Subcutaneous abdominal adipose tissue (tissue), 5 donors: ENCODE data around the gene NKX3-2.
"Not testable (repeated sequence)": the region's sequence is repeated elsewhere in the genome, so short reads cannot be mapped to it uniquely, and the experiment has no call there.

Source experiments
- H3K27ac ChIP-seq: one replicate; pipeline ENCODE4 v1.7.0; 2013; ENCODE audit warnings: low read depth, mild to moderate bottlenecking, inconsistent platforms, low read length, moderate library complexity
- H3K27me3 ChIP-seq, 5 donors: one replicate each; pipeline ENCODE4 v1.7.0; 2013; ENCODE audit warnings: low read length in 5 of 5, inconsistent platforms in 1 of 5; ENCODE audit not compliant: control insufficient read depth in 5 of 5, insufficient read depth in 4 of 5
- H3K36me3 ChIP-seq, 5 donors: one replicate each; pipeline ENCODE4 v1.7.0; 2013; ENCODE audit warnings: low read length in 5 of 5; ENCODE audit not compliant: control insufficient read depth in 5 of 5, insufficient read depth in 5 of 5
- H3K4me1 ChIP-seq, 5 donors: one replicate each; pipeline ENCODE4 v1.7.0; 2013; ENCODE audit warnings: low read length in 5 of 5, mild to moderate bottlenecking in 3 of 5, moderate library complexity in 1 of 5; ENCODE audit not compliant: control insufficient read depth in 5 of 5, insufficient read depth in 5 of 5
- H3K4me3 ChIP-seq, 5 donors: one replicate each; pipeline ENCODE4 v1.7.0; 2013; ENCODE audit warnings: low read length in 5 of 5, low read depth in 1 of 5
- H3K9ac ChIP-seq, 5 donors: one replicate each; pipeline ENCODE4 v1.7.0; 2013; ENCODE audit warnings: low read length in 5 of 5, mild to moderate bottlenecking in 4 of 5, moderate library complexity in 3 of 5
- H3K9me3 ChIP-seq, 5 donors: one replicate each; pipeline ENCODE4 v1.7.0; 2013; ENCODE audit warnings: low read length in 5 of 5; ENCODE audit not compliant: control insufficient read depth in 5 of 5
- donor health status: healthy.
- donor health status: healthy.
- donor health status: healthy.
- donor health status: healthy.
- donor health status: healthy.

The NKX3-2 gene

GRCh38 chr4:13561673-13562072, 17.4 kb upstream of the NKX3-2 start:
- peaks cover 0 to 2% (median 0%) of the 10 kb centered on the region in 5 donors for H3K36me3 ChIP-seq
- H3K4me1 ChIP-seq, result no peaks in the 10 kb centered on the region
- H3K27me3 ChIP-seq, result no peaks in the 10 kb centered on the region
- no peaks in the 10 kb centered on the region for H3K9me3 ChIP-seq
- H3K4me3 ChIP-seq, result no peak overlapping the region
- no peak overlapping the region for H3K9ac ChIP-seq
- H3K27ac ChIP-seq, result no peak overlapping the region

GRCh38 chr4:13560111-13560510, 15.8 kb upstream of the NKX3-2 start:
- H3K9ac ChIP-seq, H3K4me1 ChIP-seq, H3K27me3 ChIP-seq, H3K27ac ChIP-seq, H3K36me3 ChIP-seq, H3K4me3 ChIP-seq, H3K9me3 ChIP-seq: not testable (repeated sequence)

GRCh38 chr4:13559413-13559812, 15.1 kb upstream of the NKX3-2 start:
- Histone ChIP-seq H3K4me1 (no peaks in the 10 kb centered on the region), H3K27ac (no peak overlapping the region), H3K9ac (no peak overlapping the region), H3K4me3 (no peak overlapping the region), H3K27me3 (no peaks in the 10 kb centered on the region), H3K36me3 (no peaks in the 10 kb centered on the region), H3K9me3 (no peaks in the 10 kb centered on the region)

GRCh38 chr4:13558881-13559280, 14.6 kb upstream of the NKX3-2 start:
- Histone ChIP-seq H3K36me3 (no peaks in the 10 kb centered on the region), H3K4me3 (no peak overlapping the region), H3K27ac (no peak overlapping the region), H3K9ac (no peak overlapping the region), H3K9me3 (no peaks in the 10 kb centered on the region), H3K4me1 (no peaks in the 10 kb centered on the region), H3K27me3 (no peaks in the 10 kb centered on the region)

- H3K9me3 ChIP-seq, result no peaks in the 10 kb centered on the region
- H3K27ac ChIP-seq, result no peak overlapping the region
- peaks cover 0 to under 1% (median 0%) of the 10 kb centered on the region in 5 donors for H3K27me3 ChIP-seq
- no peak overlapping the region for H3K9ac ChIP-seq
- H3K4me1 ChIP-seq, result no peaks in the 10 kb centered on the region
- no peaks in the 10 kb centered on the region for H3K36me3 ChIP-seq
- H3K4me3 ChIP-seq, result no peak overlapping the region
These were observed 11.0 kb upstream of the NKX3-2 start for GRCh38 chr4:13555325-13555724.

GRCh38 chr4:13553081-13553480, 8.8 kb upstream of the NKX3-2 start:
- no peak overlapping the region for H3K27ac ChIP-seq
- no peak overlapping the region for H3K4me3 ChIP-seq
- no peaks in the 10 kb centered on the region for H3K9me3 ChIP-seq
- H3K27me3 ChIP-seq, result peaks cover 0 to 17% (median 14%) of the 10 kb centered on the region in 5 donors
- H3K4me1 ChIP-seq, result peaks cover 0 to 7% (median 6%) of the 10 kb centered on the region in 5 donors
- no peaks in the 10 kb centered on the region for H3K36me3 ChIP-seq
- H3K9ac ChIP-seq, result no peak overlapping the region

- peak overlapping the region; percentile 30 to 66 (median 52) for H3K4me3 ChIP-seq
- H3K9ac ChIP-seq, result peak overlapping the region in 1 of 5 donors; percentile 35
- no peak overlapping the region for H3K27ac ChIP-seq
- H3K27me3 ChIP-seq, result peaks cover 20 to 44% (median 34%) of the 10 kb centered on the region in 5 donors
- H3K4me1 ChIP-seq, result peaks cover 0 to 32% (median 30%) of the 10 kb centered on the region in 5 donors
- H3K36me3 ChIP-seq, result no peaks in the 10 kb centered on the region
- H3K9me3 ChIP-seq, result no peaks in the 10 kb centered on the region
These were observed 4.8 kb upstream of the NKX3-2 start for GRCh38 chr4:13548984-13549546.

GRCh38 chr4:13548059-13548983, 4.0 kb upstream of the NKX3-2 start:
- Histone ChIP-seq H3K4me1 (peaks cover 0 to 39% (median 37%) of the 10 kb centered on the region in 5 donors), H3K9ac (no peak overlapping the region), H3K9me3 (no peaks in the 10 kb centered on the region), H3K27me3 (peaks cover 23 to 51% (median 40%) of the 10 kb centered on the region in 5 donors), H3K4me3 (peak overlapping the region in 4 of 5 donors; percentile 47 to 66 (median 56)), H3K36me3 (no peaks in the 10 kb centered on the region), H3K27ac (no peak overlapping the region)

- Histone ChIP-seq H3K27me3 (peaks cover 30 to 59% (median 47%) of the 10 kb centered on the region in 5 donors), H3K9ac (no peak overlapping the region), H3K27ac (no peak overlapping the region), H3K4me1 (peaks cover 0 to 42% (median 37%) of the 10 kb centered on the region in 5 donors), H3K4me3 (peak overlapping the region in 4 of 5 donors; percentile 47 to 59 (median 50)), H3K36me3 (no peaks in the 10 kb centered on the region), H3K9me3 (no peaks in the 10 kb centered on the region)
These were observed 3.3 kb upstream of the NKX3-2 start for GRCh38 chr4:13547485-13548041.
